GM21825 (cell line): ENCODE data around the gene UBQLN4.
A peak's percentile ranks its signal among the peaks of the same experiment; 100 is the strongest.
"Not testable (repeated sequence)": the region's sequence is repeated elsewhere in the genome, so short reads cannot be mapped to it uniquely, and the experiment has no call there.

Experiments used
- ATAC-seq: cut with Tn5 transposase; IDR thresholded peaks from one replicate; pipeline ENCODE4 v1.9.1; 2021; ENCODE audit warnings: mild to moderate bottlenecking, moderate library complexity; ENCODE audit not compliant: unreplicated experiment

The UBQLN4 gene

DNA sequence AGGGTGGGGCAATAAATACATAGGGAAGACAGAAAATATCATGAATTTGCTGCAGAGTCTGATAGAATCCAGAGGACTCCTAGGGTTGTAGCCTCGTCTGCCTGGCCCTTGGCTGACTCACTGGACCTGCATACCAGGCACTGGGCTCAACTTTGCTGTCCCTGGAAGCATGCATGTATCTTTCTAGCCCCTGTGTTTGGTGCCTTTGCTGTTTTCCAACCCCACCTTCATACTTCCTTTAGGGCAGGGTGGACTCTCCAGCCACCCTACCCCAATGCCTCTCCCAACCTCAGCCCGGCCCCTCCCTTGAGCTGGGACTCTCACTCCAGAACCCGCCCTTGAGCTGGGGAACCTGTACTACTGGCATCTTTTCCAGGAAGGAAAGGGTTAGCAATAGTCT lies 8.6 kb upstream of the UBQLN4 start:
- no peak for ATAC-seq

- no peak for ATAC-seq
These were observed 7.5 kb upstream of the UBQLN4 start, which contains the start of gene RAB25 for GRCh38 chr1:156060937-156061636. Gene RAB25, plus strand, starts transcription at chr1:156061160. Its CDS starts 241 bp downstream, at chr1:156061401.

- no peak for ATAC-seq
These were observed 2.8 kb upstream of the UBQLN4 start for GRCh38 chr1:156056326-156056849.

GRCh38 chr1:156055281-156056048 lies 1.9 kb upstream of the UBQLN4 start:
- ATAC-seq, result no peak

DNA sequence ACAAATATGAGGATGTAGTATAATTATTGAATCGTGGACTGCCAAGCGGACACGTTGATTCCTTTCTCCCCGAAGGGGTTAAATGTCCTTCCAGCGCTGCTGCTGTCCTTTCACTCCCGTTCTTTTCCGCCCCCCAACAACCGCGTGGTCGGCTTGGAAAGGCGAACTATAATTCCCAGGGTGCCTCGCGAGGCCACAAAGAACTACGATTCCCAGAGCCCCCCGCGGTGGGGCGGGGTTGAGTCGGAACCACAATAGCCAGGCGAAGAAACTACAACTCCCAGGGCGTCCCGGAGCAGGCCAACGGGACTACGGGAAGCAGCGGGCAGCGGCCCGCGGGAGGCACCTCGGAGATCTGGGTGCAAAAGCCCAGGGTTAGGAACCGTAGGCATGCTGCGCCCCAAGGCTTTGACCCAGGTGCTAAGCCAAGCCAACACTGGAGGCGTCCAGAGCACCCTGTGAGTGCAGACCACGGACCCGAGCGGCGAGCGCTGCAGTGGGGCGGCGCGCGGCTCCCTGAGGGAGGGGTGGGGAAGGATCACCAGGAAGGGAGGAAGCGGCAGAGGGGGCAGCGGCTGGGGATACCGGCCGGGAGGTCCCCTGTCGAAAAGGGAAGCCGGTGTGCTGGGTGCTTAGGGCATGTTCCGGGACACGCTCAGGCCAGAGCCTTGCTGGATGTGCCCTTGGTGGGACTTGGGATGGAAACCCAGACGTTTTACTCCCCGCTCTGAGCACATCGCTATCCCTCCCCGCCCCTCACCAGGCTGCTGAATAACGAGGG lies 1.1 kb upstream of the UBQLN4 start, which contains the start of gene LAMTOR2:
LAMTOR2 (plus strand) TSS at position 283 of the 781 bp plus-strand sequence; CDS start at position 391, 108 bp downstream.
- ATAC-seq, result peak; percentile 65

DNA sequence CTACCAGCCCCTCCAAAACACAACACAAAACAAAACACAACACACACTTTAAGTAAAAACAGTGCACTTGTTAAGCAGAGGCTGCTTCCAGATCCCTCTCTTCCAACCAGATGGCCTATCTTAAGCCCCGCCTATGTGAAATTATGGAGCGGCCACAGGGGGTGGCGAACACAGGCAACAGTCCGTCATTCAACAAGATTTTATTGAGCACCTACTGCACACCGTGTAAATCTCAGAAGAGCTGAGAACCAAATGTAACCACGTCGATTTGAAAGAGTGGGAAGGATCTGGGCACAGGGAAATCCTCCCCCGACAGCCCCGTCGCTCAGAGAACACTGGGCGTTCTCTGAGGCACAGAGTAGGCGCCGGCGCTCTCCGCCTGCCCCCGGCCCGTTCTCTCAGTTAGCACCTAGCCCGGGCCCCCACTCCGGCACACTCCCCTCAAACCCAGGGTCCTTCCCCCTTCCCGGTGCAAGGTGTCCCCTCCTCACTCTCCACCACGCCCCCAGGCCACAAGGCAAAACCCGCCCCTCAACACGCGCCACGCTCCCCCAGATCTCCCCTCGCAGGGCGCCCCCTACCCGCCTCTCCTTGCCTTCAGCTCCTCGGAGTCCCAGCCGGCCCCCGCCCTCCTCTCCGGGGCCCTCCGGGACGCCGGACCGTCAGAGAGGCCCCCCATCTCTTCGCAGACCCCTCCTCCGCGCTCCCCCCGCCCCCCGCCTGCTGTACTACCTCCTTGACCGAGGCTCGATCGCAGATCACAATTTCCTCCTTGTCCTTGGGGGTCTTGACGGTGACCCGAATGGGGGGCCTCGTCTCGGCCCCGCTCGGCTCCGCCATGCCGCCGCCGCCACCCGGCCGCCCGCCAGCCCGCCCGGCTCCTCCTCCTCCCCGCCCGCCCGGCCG lies 483 bp downstream of the UBQLN4 start:
- ATAC-seq, result no peak

- ATAC-seq, result no peak
These were observed 2.4 kb downstream of the UBQLN4 start for GRCh38 chr1:156051011-156051725.

- no peak for ATAC-seq
These were observed 3.2 kb downstream of the UBQLN4 start for GRCh38 chr1:156050376-156050775.

- no peak for ATAC-seq
These were observed 4.8 kb downstream of the UBQLN4 start for GRCh38 chr1:156048663-156049258.

DNA sequence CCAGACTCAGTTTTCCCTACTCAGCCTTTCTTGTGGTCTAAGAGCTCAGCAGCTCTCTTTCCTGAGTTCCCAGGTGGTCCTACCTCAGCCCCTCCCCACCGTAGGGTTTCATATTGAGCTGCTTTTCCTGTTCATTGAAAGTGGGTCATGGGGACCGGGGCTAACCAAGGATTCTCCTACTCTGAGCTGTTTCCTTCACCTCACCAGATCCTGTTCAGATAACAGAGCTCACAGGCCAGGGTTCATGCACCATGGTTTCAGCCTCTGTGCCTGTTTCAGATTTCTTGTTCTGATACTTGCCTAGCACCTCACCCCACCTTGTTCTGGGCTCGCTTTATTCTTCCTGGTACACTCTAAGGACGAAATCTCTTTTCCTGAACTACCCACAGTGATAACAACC lies 8.5 kb downstream of the UBQLN4 start:
- ATAC-seq, result no peak

DNA sequence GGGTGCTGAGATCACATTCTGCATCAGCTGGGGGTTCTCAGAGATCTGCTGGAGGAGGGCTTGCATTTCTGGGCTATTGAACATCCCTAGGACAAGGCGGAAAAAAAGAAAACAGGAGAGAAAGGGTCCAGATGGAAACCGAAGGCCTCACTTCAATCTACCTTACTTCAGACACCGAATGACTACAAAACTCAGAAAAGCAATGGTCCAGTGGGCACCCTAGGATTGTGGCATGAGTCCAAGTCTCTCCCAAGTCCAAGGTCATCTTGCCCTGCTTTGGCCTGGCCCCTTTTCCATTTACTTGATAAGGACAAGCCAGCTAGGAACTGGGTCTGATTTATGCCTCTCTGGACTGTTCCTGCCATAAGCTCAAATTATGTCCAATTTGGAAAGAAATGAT lies 10.8 kb downstream of the UBQLN4 start:
- no peak for ATAC-seq

GRCh38 chr1:156034991-156035390 lies 18.6 kb downstream of the UBQLN4 start:
- not testable (repeated sequence) for ATAC-seq

DNA sequence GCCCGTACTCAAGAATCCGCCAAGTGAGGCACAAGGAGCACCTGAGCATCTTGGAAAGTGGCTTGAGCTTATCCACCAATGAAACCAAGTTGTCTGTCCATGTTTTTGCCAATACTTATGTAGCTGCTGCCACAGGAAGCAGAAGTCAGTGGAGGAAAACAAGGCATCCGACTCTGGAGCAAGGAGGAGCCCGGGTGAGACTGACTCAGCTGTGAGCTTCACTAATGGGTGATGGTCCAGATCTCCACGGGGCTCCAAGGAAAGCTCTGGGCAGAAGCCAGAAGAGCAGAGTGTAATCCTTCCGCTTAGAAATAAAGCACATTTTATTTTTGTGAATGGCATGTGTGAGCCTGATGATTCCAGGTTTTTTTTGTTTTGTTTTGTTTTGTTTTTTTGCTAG lies 20.6 kb downstream of the UBQLN4 start:
- ATAC-seq, result no peak

- ATAC-seq, result no peak
These were observed 27.0 kb downstream of the UBQLN4 start for GRCh38 chr1:156026588-156026987.

- ATAC-seq, result no peak
These were observed 27.7 kb downstream of the UBQLN4 start for GRCh38 chr1:156025876-156026275.

- ATAC-seq, result no peak
These were observed 28.8 kb downstream of the UBQLN4 start for GRCh38 chr1:156024801-156025200.

- no peak for ATAC-seq
These were observed 31.6 kb downstream of the UBQLN4 start for GRCh38 chr1:156021954-156022353.

DNA sequence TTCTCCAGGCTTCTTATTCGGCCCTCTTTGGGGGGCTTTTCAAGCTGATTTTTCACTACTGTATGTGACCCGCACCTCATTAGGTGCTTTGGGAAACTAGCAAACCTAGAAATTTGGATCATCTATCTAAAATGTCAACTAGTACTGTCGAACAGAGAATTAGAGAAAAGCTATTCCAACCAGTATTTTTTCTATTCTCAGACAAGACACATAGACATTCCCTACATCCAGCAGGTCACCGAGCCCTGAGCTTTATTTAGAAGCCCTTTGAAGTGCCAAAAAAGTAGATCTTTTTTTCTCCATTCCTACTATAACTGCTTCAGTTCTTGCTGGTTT lies 32.5 kb downstream of the UBQLN4 start:
- no peak for ATAC-seq
